HG02763 (cell line): Measurements from ENCODE around the gene LRCH4.
A peak's percentile ranks its signal among the peaks of the same experiment; 100 is the strongest.

ENCODE experiments used
- ATAC-seq: cut with Tn5 transposase; IDR thresholded peaks from one replicate; pipeline ENCODE4 v1.9.1; 2021; ENCODE audit warnings: mild to moderate bottlenecking, moderate library complexity; ENCODE audit not compliant: unreplicated experiment

Gene LRCH4, protein sequence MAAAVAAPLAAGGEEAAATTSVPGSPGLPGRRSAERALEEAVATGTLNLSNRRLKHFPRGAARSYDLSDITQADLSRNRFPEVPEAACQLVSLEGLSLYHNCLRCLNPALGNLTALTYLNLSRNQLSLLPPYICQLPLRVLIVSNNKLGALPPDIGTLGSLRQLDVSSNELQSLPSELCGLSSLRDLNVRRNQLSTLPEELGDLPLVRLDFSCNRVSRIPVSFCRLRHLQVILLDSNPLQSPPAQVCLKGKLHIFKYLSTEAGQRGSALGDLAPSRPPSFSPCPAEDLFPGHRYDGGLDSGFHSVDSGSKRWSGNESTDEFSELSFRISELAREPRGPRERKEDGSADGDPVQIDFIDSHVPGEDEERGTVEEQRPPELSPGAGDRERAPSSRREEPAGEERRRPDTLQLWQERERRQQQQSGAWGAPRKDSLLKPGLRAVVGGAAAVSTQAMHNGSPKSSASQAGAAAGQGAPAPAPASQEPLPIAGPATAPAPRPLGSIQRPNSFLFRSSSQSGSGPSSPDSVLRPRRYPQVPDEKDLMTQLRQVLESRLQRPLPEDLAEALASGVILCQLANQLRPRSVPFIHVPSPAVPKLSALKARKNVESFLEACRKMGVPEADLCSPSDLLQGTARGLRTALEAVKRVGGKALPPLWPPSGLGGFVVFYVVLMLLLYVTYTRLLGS

DNA sequence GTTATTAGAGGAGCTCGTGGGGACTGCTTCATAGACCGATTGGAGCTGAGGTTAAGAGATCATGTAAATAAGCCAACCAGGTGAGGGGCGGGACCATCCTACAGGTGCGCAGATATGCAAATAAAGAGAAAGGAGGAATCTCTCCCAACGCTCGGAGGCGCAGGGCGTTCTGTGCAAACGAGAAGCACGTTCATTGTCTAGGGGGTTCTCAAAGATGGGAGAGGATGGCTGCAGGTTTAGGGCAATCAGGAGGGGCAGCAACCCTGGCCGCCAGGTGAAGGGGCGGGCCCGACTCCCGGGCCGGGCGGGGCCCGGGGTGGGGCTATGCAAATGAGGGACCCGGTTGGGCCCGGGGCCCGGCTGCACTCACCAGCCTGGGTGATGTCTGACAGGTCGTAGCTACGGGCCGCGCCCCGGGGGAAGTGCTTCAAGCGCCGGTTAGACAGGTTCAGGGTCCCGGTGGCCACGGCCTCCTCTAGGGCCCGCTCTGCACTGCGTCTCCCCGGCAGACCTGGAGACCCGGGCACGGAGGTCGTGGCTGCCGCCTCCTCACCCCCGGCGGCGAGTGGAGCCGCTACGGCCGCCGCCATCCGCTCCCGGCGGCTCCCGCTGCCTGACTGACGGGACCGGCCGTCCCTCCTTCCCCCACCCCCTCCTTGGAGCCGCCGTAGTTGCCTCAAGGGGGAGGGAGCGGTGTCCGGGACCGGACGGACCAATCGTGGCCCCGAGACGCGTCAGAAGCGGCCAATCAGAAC is at the start of gene LRCH4:
Gene LRCH4, minus strand, starts transcription at position 619 of the 755 bp plus-strand sequence. Its CDS starts 29 bp downstream, at position 590.
- ATAC-seq, result peak; percentile 24

DNA sequence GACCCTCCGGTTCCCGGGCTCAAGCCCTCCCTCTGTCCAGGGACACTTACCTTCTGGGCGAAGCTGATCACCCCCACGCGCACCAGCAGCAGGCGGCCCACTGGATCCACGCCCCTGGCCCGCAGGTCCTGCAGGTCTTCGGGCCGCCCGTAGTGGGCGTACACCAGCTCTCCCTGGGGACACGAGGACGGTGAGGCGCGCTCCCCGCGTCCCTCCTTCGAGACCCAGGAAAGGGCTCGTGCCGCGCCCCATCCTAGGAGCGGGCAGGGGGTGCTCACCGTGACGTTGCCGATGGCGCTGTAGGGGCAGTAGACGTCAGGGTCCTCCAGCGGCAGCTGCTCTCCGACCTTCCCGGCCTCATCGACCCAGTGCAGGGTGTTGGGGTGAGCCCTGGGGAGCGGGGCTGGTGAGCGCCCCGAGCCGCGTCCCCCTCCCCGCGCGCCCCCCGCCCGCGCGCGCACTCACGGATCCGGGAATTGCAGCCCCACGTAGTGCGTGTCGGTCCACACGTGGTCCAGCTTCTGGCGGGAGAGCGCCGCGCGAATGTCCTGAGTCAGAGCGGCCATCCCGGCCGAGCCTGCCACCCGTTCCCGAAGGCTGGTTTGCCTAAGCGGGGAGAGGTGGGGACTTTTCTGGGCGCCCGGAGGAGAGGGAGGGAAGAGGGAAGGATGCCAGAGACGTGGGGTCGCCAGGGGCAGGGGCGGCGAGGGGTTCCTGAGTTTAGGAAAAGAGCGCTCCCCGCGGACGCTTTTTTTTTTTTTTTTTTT is 47.2 kb upstream of the LRCH4 start:
- ATAC-seq, result no peak

DNA sequence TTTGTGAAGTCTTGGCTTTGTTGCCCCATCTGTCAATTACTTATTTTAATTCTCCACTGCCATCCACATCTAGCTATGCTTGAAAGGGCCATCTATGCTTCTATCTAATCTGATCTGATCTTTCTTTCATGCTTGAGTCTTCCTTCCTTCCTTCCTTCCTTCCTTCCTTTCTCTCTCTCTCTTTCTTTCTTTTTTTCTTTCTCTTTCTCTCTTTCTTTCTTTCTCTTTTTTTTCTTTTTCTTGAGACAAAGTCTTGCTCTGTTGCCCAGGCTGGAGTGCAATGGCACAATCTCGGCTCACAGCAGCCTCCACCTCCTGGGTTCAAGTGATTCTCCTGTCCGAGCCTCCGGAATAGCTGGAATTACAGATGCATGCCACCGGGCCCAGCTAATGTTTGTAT is 44.1 kb upstream of the LRCH4 start:
- no peak for ATAC-seq

DNA sequence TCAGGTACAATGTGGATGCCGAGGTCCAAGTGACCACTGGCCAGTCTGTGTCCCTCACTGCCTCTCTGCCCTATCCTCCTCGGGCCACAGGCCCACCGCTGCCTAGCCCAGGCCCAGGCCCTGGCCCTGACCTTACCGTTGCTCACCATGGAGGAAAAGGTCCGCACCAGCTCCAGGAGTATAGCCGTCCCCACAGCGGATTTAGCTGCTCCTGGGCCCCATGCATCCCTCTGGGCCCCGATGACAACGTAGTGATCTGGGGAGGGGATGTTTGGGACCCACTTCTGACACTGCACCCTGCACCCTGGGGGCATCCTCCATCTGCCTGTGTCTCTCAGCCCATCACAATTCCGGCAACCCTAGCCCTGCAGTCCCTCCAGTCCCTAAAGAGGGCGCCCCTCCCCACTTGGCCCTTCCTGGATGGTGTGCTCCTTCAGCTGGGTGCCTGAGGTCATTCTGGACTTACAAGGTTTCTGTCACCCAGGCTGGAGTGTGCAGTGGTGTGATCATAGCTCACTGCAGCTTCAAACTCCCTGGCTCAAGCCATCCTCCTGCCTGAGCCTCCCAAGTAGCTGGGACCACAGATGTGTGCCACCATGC is 43.3 kb upstream of the LRCH4 start:
- no peak for ATAC-seq

DNA sequence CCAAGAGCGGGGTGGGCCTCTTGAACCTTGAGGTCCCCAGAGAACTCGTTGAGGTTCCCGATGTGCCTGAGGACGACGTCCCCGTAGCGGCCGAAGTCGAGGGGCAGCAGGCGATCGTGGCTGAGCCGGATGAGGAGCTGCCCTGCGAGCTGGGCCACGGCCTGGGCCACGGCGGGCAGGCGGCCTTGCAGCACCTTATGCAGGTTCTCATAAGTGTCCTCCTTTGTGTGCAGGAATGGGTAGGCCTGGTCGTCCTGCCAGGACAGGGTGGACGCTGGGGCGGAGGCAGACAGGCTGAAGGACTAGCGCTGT is 41.3 kb upstream of the LRCH4 start:
- ATAC-seq, result no peak

DNA sequence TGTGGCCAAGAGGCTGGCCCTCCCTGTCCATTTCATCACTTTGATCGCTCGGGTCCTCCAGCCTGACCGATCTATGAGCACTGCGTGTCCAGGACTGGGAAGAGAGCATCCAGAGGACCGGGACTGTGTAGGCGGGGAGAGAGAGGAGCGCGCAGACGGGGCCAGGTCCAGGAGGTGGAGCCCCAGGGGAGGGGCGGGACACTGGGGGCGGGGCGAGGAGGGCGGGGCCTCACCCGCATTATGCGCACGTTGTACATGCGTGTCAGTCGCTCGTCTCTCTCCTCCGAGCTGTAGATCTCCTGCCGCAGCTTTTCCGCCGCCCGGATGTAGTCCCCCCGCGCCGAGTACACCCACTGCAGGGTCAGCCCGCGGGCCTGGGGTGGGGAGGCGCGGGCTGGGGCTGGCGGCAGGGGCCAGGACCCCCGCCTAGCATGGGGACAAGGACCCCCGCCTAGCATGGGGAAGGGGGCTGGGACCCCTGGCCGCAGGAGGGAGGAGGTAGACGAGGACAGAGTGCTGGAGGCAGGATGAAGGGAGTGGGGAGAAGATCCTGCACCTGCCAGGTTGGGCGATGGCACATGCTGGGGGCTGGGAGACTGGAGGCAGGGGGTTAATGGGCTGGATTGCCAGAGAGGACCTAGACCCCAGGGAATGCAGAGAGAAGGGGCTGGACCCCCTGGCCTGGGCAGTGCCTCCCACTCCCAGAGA is 40.8 kb upstream of the LRCH4 start:
- ATAC-seq, result no peak

DNA sequence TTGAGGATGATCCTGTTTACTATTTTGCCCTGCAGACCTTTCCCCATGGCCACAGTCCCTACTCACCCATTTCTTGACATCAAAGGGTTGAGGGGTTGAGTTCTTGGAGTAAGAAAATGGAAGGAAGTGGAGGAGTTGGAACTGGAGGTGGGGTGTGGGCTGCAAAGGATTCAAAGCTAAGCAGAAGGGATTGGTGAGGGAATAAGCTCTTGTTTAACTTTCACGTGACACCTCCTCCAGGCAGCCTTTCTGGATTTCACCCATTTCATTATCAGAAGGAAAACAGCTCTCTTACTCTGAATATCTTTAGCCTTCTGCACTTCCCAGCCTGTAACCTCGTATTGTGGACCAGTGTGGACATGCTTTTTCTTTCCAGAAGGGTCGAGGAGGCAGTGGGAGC is 40.1 kb upstream of the LRCH4 start:
- ATAC-seq, result no peak

DNA sequence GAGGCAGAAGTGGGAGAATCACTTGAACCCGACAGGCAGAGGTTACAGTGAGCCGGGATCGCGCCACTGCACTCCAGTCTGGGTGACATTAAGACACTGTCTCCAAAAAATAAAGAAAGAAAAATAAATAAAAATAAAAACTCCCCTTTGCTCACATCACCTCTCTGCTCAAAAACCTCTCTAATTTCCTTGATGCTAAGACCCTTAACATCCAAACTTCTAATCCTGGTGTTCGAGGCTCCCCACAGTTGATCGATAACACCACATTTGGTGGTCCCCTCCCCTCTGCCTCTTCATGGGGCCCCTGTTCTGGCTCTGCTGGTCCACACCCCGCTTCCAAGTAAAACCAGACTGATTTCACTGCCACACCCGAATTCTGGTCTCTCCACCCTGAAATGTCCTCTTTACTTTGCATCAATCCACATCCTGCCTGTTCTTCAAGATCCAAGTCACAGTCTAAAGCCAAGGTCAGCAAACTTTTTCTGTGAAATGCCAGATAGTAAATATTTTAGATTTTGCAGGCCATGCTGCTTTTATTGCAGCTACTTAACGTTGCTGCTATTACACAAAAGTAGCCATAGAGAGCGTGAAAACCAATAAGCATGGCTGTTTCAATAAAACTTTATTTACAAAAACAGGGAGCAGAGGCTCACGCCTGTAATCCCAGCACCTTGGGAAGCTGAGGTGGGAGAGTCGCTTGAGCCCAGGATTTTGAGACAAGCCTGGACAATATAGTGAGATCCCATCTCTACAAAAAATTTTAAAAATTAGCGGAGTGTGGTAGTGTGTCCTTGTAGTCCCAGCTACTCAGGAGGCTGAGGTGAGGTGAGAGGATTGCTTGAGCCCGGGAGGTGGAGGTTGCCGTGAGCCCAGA is 38.3 kb upstream of the LRCH4 start:
- no peak for ATAC-seq

DNA sequence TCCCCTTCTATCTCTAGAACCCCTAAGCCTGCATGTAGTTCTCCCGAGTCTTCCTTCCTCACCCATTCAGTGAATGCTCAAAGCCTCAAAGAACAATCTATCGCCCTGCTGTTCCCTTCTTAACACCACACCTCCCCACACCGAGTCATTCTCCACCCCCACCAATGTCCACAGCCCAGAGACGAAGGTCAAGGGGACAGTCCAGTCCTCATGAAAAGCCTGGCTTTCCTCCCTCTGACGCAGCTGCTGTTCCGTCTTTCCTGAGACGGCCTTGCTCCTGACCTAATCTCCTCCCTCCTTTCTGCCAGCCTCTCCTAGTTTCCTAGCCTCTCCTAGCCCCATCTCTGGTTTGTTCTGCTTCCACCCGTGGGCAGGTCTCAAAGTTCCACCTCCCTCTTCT is 35.6 kb upstream of the LRCH4 start:
- no peak for ATAC-seq

DNA sequence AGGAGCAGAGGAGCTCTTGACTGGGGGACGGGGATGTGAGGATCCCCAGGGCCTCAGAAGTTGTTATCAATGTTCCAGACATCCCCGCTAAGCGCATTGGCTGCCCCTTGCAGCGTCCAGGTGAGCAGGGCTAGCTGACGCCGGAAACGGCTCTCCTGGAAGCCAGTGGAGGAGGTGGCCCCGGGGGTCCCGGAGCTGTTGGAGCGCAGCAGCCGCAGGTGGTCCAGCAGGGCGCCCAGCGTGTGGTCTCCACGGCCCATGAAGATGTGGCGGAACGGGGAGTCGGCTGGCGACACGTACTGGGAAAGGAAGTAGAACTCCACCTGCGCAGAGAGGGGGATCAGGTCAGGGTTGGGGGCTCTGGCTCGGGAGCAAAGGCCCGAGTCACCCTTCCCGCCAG is 34.9 kb upstream of the LRCH4 start:
- ATAC-seq, result no peak

DNA sequence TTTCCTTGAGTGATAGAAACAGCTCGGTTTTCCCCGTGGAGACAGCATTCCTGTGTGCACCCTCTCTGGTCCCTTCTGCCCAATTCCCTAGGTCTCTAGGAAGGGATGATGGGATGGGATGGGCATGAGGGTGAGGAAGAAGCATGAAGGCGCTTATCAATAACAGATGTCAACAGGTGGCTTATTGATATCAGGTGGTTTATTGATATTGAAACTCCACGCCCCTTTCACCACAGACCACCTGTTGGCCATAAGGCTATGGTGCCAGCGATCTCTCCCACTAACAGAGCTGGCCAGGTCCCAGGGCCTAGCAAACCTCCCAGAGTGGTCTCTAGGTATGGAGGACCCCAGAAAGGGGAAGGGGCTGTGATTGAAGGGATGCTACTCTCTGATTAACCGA is 34.3 kb upstream of the LRCH4 start:
- no peak for ATAC-seq

DNA sequence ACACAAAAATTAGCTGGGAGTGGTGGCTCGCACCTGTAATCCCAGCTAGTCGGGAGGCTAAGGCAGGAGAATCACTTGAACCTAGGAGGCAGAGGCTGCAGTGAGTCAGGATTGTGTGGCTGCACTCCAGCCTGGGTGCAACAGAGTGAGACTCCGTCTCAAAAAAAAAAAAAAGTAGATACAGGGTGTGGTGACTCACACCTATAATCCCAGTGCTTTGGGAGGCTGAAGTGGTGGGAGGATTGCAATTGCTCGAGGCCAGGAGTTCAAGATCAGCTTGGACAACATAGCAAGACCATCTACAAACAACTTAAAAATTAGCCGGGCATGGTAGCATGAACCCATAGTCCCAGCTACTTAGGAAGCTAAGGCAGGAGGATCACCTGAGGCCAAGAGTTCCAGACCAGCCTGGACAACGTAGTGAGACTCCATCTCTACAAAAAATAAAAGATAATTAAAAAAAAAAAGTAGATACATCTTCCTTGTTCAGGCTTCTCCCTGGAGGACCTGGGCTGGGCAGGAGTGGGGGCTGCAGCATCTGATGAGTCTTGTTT is 28.5 kb upstream of the LRCH4 start:
- no peak for ATAC-seq

DNA sequence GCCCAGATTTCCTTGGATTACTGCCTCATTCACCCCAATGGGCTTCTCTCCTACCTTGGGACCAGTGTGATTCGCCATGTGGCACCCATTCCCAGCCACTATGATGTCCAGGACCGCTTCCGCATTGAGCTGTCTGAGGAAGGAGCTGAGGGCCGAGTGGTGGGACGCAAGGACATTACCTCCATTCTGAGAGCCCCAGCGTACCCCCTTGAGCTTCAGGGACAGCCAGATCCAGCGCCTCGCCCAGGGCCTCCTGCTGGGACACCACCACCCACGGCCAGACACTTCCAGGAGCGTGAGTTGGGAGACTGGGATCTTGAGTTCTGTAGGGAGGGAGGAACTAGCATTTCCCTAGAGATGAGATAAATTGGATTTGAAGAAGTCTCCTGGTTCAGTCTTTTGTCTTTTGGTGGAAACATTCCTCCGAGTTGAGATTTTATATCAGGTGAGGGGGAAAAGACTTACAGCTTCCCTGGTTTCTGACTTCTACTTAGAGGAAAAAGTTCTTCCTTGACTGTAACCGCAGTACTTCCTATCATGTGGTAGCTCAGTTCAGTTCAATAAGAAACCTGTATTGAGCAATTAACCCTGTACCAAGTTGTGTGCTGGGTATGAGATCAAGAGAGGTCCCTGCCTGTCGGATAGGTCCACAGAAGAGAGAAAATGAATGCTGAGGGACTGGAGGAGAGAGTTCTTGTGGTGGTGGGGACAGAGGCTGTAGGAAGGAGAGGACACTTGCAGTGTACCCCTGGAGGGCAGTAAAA is 27.7 kb upstream of the LRCH4 start:
- no peak for ATAC-seq

DNA sequence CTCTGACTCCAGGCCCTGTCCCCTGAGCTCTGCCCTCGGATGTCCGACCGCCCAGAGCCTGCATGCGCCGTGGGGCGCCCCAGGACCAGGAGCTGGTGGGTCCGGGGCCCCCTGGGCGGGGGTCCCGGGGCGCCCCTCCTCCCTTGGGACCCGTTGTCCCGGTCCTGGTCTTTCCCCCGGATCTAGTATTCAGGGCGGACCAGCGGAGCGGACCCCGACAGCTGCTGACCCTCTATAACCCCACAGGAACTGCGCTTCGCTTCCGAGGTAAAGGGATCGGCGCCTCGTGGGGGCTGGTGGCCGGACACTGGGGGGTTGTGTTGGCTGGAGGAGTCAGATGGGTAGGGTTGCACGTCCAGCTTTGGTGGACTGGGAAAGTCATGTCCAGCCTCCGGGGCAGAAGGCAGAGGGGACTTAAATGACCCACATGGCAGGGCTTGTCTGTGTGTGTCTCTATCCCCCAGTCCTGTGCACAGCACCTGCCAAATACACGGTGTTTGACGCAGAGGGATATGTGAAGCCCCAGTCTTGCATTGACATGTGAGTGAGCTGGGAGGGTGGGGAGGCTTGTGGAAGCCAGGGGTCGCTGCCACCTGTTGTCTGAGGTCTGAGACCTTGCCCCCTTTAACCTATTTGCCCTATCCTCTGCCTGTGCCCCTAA is 26.9 kb upstream of the LRCH4 start:
- ATAC-seq, result no peak

DNA sequence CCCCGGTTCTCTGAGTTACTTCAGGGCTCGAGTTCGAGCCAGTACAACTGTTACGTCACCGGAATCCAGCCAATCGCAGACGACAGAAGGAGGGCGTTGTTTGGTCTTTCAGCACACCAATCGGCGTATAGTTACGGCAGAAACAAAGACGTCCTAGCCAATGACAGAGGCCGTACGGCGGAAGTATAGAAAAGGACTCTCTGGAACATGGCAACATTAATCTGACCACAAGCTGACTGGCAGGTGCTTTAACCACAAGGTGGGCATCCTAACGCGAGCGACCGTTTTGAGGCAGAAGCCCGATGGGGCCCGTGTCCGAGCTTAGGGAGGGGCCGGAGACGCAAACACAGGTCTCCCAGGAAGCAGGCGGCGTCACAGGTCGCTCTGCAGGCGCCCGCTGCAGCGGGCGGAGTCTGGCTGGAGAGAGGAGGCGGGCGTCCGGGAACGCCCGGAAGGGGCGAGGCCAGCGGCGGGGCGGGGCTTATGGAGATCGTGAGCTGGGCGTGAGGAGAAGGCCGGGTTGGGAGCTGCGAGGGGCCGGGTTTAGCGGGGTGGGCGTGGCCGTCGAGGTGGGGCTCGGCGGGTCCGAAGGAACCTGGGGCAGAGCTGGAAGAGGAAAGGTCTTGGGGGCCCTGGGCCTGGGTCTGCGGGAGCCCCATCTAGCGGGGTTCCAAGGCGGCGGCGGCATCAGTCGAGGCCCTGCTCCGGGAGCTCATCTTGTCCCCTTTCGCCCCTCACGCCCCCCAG is 26.2 kb upstream of the LRCH4 start, which contains the start of gene MOSPD3:
Gene MOSPD3, plus strand, starts transcription at position 558 of the 747 bp plus-strand sequence. CDS start 252 bp downstream, outside the sequence.
- peak; percentile 90 for ATAC-seq

DNA sequence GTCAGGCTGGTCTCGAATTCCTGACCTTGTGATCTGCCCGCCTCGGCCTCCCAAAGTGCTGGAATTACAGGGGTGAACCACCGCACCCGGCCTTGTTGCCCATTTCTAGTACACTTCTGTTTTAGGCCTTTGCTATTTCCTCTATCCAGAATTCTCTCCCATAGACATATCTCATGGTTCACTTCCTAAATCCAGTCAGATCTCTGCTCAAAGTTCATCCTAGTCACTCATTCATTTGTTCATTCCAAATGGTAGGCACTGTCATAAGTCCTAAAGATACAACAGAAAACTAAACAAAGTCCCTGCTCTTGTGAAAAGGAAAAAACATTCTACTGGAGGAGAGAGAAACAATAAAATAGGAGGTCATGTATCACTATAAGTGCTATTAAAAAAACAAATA is 24.0 kb upstream of the LRCH4 start:
- no peak for ATAC-seq

DNA sequence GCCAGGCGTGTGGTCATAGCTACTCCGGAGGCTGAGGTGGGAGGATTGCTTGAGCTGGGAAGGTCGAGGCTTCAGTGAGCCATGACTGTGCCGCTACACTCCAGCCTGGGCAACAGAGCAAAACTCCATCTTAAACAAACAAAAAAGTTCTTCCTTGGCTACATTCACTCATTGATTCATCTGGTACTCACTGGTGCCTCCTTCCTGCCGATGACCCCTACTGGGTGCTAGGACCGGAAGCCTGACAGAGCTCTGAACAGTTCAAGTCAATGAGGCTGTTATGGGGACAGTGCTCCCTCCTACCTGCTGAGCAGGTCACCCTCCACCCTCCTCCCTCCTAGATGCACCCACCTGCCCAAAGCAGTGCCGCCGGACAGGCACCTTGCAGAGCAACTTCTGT is 21.2 kb upstream of the LRCH4 start:
- no peak for ATAC-seq
